Spleen (tissue), 11 donors: ENCODE measurements around the gene C9orf153. TPM values are rescaled to one million over a fixed set of nuclear protein-coding genes. Genes with fewer than 3 reads are reported as not detected.

Experiments
- DNase-seq: peaks from one replicate; pipeline ENCODE4 v3.0.0-alpha.2; 2020
- H3K27ac ChIP-seq, 8 donors: fragments of 200-600 bp; sonication (generic) in 7 of 8; 1 replicate in 4 of 8; 2 replicates in 4 of 8; pipeline versions ENCODE4 v1.5.0 to v1.8.0; 2016 to 2021; ENCODE audit warnings: inconsistent platforms in 4 of 8, mild to moderate bottlenecking in 4 of 8, moderate library complexity in 1 of 8
- H3K27me3 ChIP-seq, 7 donors: fragments of 200-600 bp; sonication (generic) in 6 of 7; replicated peaks in 1 of 7; 1 replicate in 4 of 7; 2 replicates in 3 of 7; pipeline versions ENCODE4 v1.5.0 to v1.8.0; 2016 to 2021; ENCODE audit warnings: inconsistent platforms in 3 of 7, mild to moderate bottlenecking in 1 of 7
- H3K36me3 ChIP-seq, 6 donors: fragments of 200-600 bp; sonication (generic) in 5 of 6; 1 replicate in 4 of 6; 2 replicates in 2 of 6; pipeline versions ENCODE4 v1.5.0 to v1.8.0; 2016 to 2021; ENCODE audit warnings: inconsistent platforms in 2 of 6
- H3K4me1 ChIP-seq, 6 donors: fragments of 200-600 bp; sonication (generic) in 5 of 6; 1 replicate in 3 of 6; 2 replicates in 3 of 6; pipeline versions ENCODE4 v1.5.0 to v1.8.0; 2016 to 2021; ENCODE audit warnings: inconsistent platforms in 3 of 6
- H3K4me3 ChIP-seq, 8 donors: fragments of 200-600 bp; sonication (generic) in 7 of 8; 1 replicate in 4 of 8; 2 replicates in 4 of 8; pipeline versions ENCODE4 v1.5.0 to v1.8.0; 2016 to 2021; ENCODE audit warnings: inconsistent platforms in 4 of 8, mild to moderate bottlenecking in 4 of 8, moderate library complexity in 2 of 8
- H3K9me3 ChIP-seq, 8 donors: fragments of 200-600 bp; sonication (generic) in 7 of 8; 1 replicate in 4 of 8; 2 replicates in 4 of 8; pipeline versions ENCODE4 v1.5.0 to v1.8.0; 2016 to 2021; ENCODE audit warnings: inconsistent platforms in 4 of 8
- CTCF ChIP-seq, 11 experiments: fragments of 200-600 bp in 7 of 11; fragments of 450-650 bp in 4 of 11; sonication (generic) in 4 of 11; IDR thresholded peaks in 8 of 11; conservative IDR thresholded peaks in 3 of 11; 1 replicate in 7 of 11; 2 replicates in 4 of 11; pipeline versions ENCODE4 v1.4.0 to v1.8.0; 2016 to 2021; ENCODE audit warnings: antibody characterized with exemption in 11 of 11, inconsistent platforms in 4 of 11, mild to moderate bottlenecking in 1 of 11
- POLR2A ChIP-seq, 3 donors: fragments of 450-650 bp; IDR thresholded peaks; one replicate each; pipeline ENCODE4 v1.5.1; 2017; ENCODE audit warnings: antibody characterized with exemption in 3 of 3, mild to moderate bottlenecking in 1 of 3
- POLR2AphosphoS5 ChIP-seq, 3 donors: sonication (generic); formaldehyde crosslinking; IDR thresholded peaks; one replicate each; pipeline ENCODE4 v1.5.1; 2017; ENCODE audit warnings: antibody characterized with exemption in 3 of 3
- WGBS, 5 donors: extraction: QIAGEN DNeasy Blood & Tissue Kit in 3 of 5; methylation state at CpG; one replicate each; pipeline versions ENCODE4 v1.1.5 to v1.1.7; 2013 to 2018; 5-methylcytosine and 5-hydroxymethylcytosine counted together
- intact Hi-C: fragments of 100-400 bp; cut with DNase I; formaldehyde crosslinking; loops from one replicate; pipeline ENCODE4 v1.15.0; 2023; ENCODE audit warnings: low total_unique reads
- polyA plus RNA-seq, 3 donors: library from polyadenylated mRNA; stranded (reverse); fragments of 200-250 nt; gene quantifications; one replicate each; pipeline ENCODE4 v1.2.1, GENCODE V29; 2013
- total RNA-seq, 7 donors: library from RNA; depleted of rRNA in 3 of 7; stranded (reverse); fragments of >200 nt in 3 of 7; fragmentation: NEBNext Ultra II Directional in 4 of 7; extraction: Animal tissue kit (Norgen Biotek cat#: 25700) in 4 of 7; gene quantifications; one replicate each; pipeline versions ENCODE4 v1.1.0 to v1.2.1, GENCODE V29; 2016 to 2021
- donor health status: healthy with polysubstance abuse.
- donor health status: DM: no; HTN: no; CAD: no; lungs with moderate emphysema.
- donor health status: DM: no; HTN: no; CAD: no.
- donor health status: Bipolar disorder and iron deficiency.
- donor health status: healthy.
- donor health status: DM: no; HTN: no; CAD: no.
- donor health status: DM: yes; HTN: yes; CAD: no.

C9orf153 gene
- total and polyA plus RNA-seq, 10 donors = 0.13 to 1.9 (median 0.43) TPM

- WGBS, 5 donors = 78 to 90% (median 86%) methylated on average over 2 of the region's 2 CpGs
- Histone ChIP-seq H3K9me3 (peaks cover 7 to 20% (median 16%) of the 10 kb centered on the region in 8 donors), H3K36me3 (peaks cover 0 to 20% (median under 1%) of the 10 kb centered on the region in 6 donors), H3K4me1 (no peaks in the 10 kb centered on the region), H3K27me3 (no peaks in the 10 kb centered on the region), H3K4me3 (no peak overlapping the region), H3K27ac (no peak overlapping the region)
- TF ChIP-seq POLR2A (IDR thresholded peaks at IDR 0.05) = no peak
- no peak for TF ChIP-seq CTCF (IDR thresholded peaks at IDR 0.05 in 8 of 11, conservative IDR thresholded peaks at IDR 0.05 in 3 of 11)
- no peak for TF ChIP-seq POLR2AphosphoS5 (IDR thresholded peaks at IDR 0.05)
- DNase-seq = no peak
- intact Hi-C loops = no loop called here
Measured at GRCh38 chr9:86257391-86257790, 2.1 kb downstream of the C9orf153 start.

DNA sequence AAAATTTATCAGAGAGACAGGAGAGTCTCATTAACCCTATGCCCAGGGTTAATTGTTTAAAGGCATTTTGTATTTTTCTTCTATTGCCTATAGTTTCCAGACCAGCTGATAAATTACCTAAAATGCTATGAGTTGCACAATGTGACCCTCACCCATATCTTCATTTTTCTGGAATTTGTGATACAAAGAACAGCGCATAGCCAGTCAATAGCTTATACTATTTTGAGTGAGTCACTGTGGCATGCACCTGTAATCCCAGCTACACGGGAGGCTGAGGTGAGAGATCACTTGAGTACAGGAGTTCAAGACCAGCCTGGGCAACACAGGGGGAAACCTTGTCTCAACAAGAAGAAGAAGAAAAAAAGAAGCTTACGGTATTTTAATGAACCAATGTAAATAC lies 2.8 kb downstream of the C9orf153 start:
- TF ChIP-seq POLR2A (IDR thresholded peaks at IDR 0.05) (no peak), POLR2AphosphoS5 (IDR thresholded peaks at IDR 0.05) (no peak), CTCF (IDR thresholded peaks at IDR 0.05 in 8 of 11, conservative IDR thresholded peaks at IDR 0.05 in 3 of 11) (no peak)
- Histone ChIP-seq H3K36me3 (peaks cover 0 to 14% (median 0%) of the 10 kb centered on the region in 6 donors), H3K4me3 (no peak overlapping the region), H3K27me3 (no peaks in the 10 kb centered on the region), H3K4me1 (no peaks in the 10 kb centered on the region), H3K27ac (no peak overlapping the region), H3K9me3 (peaks cover 7 to 28% (median 21%) of the 10 kb centered on the region in 8 donors)
- intact Hi-C loops = no loop called here
- 89 to 96% (median 92%) methylated on average over 3 of the region's 3 CpGs for WGBS, 5 donors
- DNase-seq = no peak

GRCh38 chr9:86253577-86253976 lies 5.9 kb downstream of the C9orf153 start:
- no peaks in the 10 kb centered on the region for H3K36me3 ChIP-seq

GRCh38 chr9:86252870-86253269 lies 6.6 kb downstream of the C9orf153 start:
- intact Hi-C loops = no loop called here
- no peaks in the 10 kb centered on the region for H3K36me3 ChIP-seq
- no peak overlapping the region for H3K27ac ChIP-seq
- no peaks in the 10 kb centered on the region for H3K4me1 ChIP-seq
- TF ChIP-seq POLR2A (IDR thresholded peaks at IDR 0.05) = no peak
- no peak for TF ChIP-seq POLR2AphosphoS5 (IDR thresholded peaks at IDR 0.05)
- TF ChIP-seq CTCF (IDR thresholded peaks at IDR 0.05 in 8 of 11, conservative IDR thresholded peaks at IDR 0.05 in 3 of 11) = no peak
- H3K27me3 ChIP-seq = no peaks in the 10 kb centered on the region
- 90 to 95% (median 92%) methylated on average over 1 of the region's 1 CpG for WGBS, 5 donors
- DNase-seq = no peak
- H3K9me3 ChIP-seq = peaks cover 7 to 28% (median 21%) of the 10 kb centered on the region in 8 donors
- H3K4me3 ChIP-seq = no peak overlapping the region

More at GRCh38 chr9:86253577-86253976, 5.9 kb downstream of the C9orf153 start:
- no peak for TF ChIP-seq CTCF (IDR thresholded peaks at IDR 0.05 in 8 of 11, conservative IDR thresholded peaks at IDR 0.05 in 3 of 11)
- TF ChIP-seq POLR2A (IDR thresholded peaks at IDR 0.05) = no peak
- TF ChIP-seq POLR2AphosphoS5 (IDR thresholded peaks at IDR 0.05) = no peak
- Histone ChIP-seq H3K9me3 (peaks cover 7 to 28% (median 21%) of the 10 kb centered on the region in 8 donors), H3K27me3 (no peaks in the 10 kb centered on the region), H3K4me3 (no peak overlapping the region), H3K27ac (no peak overlapping the region), H3K4me1 (no peaks in the 10 kb centered on the region)
- WGBS, 5 donors = 90 to 98% (median 95%) methylated on average over 3 of the region's 3 CpGs
- intact Hi-C loops = no loop called here
- no peak for DNase-seq
